Gastroesophageal sphincter (tissue), 3 donors: ENCODE data around the gene TRAM2.

Experiments used
- EP300 ChIP-seq: sonication (generic); formaldehyde crosslinking; IDR thresholded peaks from one replicate; pipeline ENCODE4 v1.6.1; 2017; ENCODE audit warnings: antibody characterized with exemption, mild to moderate bottlenecking
- POLR2AphosphoS5 ChIP-seq: sonication (generic); formaldehyde crosslinking; IDR thresholded peaks from one replicate; pipeline ENCODE4 v1.6.1; 2017; ENCODE audit warnings: antibody characterized with exemption
- TF ChIP-seq, protein P1 (sequence below), 4 experiments: fragments of 200-600 bp in 2 of 4; fragments of 450-650 bp in 2 of 4; sonication (generic) in 1 of 4; IDR thresholded peaks; one replicate each; pipeline ENCODE4 v1.5.1; 2017 to 2019; ENCODE audit warnings: antibody characterized with exemption in 4 of 4, mild to moderate bottlenecking in 2 of 4, moderate library complexity in 2 of 4

DNA sequence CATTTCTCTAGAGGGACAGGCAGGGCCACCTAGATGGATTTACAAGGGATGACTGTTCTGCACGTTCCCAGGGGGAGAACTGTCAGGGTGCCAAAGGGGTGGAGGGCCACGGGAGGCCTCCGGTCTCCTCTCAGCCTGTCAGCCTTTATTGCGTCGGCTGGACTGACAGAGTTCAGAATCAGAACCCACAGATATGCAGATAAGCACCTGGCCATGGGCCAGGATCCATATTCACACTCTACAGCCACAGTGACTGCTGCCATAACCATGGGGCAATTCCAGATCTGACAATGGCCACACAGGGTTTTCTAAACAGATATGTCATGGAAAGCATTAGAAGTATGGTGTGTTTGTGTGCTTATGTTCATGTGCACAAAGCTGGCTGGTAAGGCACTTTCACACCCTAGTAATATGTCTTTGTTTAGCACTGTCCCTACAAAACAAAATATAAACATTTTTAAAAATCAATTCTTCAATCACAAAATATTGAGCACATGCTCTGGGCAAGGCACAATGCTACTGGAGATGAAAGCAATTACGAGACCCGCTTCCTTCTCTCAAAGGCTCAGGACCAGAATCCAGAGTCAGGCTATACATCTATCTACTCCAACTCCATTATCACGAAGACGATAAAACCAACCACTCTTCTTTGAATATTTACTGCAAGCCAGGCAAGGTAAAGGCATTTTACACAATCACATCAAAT lies 29.1 kb downstream of the TRAM2 start:
- TF ChIP-seq POLR2AphosphoS5 (no peak), EP300 (no peak)
- TF ChIP-seq, protein P1, sequence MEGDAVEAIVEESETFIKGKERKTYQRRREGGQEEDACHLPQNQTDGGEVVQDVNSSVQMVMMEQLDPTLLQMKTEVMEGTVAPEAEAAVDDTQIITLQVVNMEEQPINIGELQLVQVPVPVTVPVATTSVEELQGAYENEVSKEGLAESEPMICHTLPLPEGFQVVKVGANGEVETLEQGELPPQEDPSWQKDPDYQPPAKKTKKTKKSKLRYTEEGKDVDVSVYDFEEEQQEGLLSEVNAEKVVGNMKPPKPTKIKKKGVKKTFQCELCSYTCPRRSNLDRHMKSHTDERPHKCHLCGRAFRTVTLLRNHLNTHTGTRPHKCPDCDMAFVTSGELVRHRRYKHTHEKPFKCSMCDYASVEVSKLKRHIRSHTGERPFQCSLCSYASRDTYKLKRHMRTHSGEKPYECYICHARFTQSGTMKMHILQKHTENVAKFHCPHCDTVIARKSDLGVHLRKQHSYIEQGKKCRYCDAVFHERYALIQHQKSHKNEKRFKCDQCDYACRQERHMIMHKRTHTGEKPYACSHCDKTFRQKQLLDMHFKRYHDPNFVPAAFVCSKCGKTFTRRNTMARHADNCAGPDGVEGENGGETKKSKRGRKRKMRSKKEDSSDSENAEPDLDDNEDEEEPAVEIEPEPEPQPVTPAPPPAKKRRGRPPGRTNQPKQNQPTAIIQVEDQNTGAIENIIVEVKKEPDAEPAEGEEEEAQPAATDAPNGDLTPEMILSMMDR (IDR thresholded peaks at IDR 0.05): no peak
